ENCODE results near the gene GALNT13.
A peak's percentile ranks its signal among the peaks of the same experiment; 100 is the strongest.

GALNT13 gene

GRCh38 chr2:154381931-154382794, 510.4 kb downstream of the GALNT13 start:
- DNase-seq (ENCODE audit: insufficient read length, low spot score) = no peak
- peak; percentile 53 for FAIRE-seq
- no peak for TF ChIP-seq CTCF (IDR thresholded peaks at IDR 0.05; ENCODE audit: insufficient read depth, missing control alignments)

- DNase-seq (ENCODE audit: insufficient read length, low spot score) (no peak), FAIRE-seq (no peak)
- TF ChIP-seq CTCF (IDR thresholded peaks at IDR 0.05; ENCODE audit: insufficient read depth, missing control alignments) = no peak
These were observed 514.5 kb downstream of the GALNT13 start for GRCh38 chr2:154386186-154386585.

GRCh38 chr2:154391051-154391450, 519.3 kb downstream of the GALNT13 start:
- DNase-seq (ENCODE audit: insufficient read length, low spot score) = no peak
- TF ChIP-seq CTCF (IDR thresholded peaks at IDR 0.05; ENCODE audit: insufficient read depth, missing control alignments) = no peak
- no peak for FAIRE-seq

- TF ChIP-seq CTCF (IDR thresholded peaks at IDR 0.05; ENCODE audit: insufficient read depth, missing control alignments) = no peak
- FAIRE-seq = no peak
- DNase-seq (ENCODE audit: insufficient read length, low spot score) = no peak
These were observed 520.5 kb downstream of the GALNT13 start for GRCh38 chr2:154392256-154392655.

- DNase-seq (ENCODE audit: insufficient read length, low spot score) (no peak), FAIRE-seq (no peak)
- TF ChIP-seq CTCF (IDR thresholded peaks at IDR 0.05; ENCODE audit: insufficient read depth, missing control alignments) = no peak
These were observed 522.9 kb downstream of the GALNT13 start for GRCh38 chr2:154394600-154394999.

- no peak for TF ChIP-seq CTCF (IDR thresholded peaks at IDR 0.05; ENCODE audit: insufficient read depth, missing control alignments)
- FAIRE-seq (peak; percentile 58), DNase-seq (ENCODE audit: insufficient read length, low spot score) (no peak)
These were observed 529.0 kb downstream of the GALNT13 start for GRCh38 chr2:154400563-154401290.

GRCh38 chr2:154402213-154402612, 530.5 kb downstream of the GALNT13 start:
- peak; percentile 48 for TF ChIP-seq CTCF (IDR thresholded peaks at IDR 0.05; ENCODE audit: insufficient read depth, missing control alignments)
- DNase-seq (ENCODE audit: insufficient read length, low spot score) (no peak), FAIRE-seq (peak; percentile 84)
